ENCODE data around the gene GDAP2.
A peak's percentile ranks its signal among the peaks of the same experiment; 100 is the strongest.
"Not testable (repeated sequence)": the region's sequence is repeated elsewhere in the genome, so short reads cannot be mapped to it uniquely, and the experiment has no call there.

GDAP2 gene, protein sequence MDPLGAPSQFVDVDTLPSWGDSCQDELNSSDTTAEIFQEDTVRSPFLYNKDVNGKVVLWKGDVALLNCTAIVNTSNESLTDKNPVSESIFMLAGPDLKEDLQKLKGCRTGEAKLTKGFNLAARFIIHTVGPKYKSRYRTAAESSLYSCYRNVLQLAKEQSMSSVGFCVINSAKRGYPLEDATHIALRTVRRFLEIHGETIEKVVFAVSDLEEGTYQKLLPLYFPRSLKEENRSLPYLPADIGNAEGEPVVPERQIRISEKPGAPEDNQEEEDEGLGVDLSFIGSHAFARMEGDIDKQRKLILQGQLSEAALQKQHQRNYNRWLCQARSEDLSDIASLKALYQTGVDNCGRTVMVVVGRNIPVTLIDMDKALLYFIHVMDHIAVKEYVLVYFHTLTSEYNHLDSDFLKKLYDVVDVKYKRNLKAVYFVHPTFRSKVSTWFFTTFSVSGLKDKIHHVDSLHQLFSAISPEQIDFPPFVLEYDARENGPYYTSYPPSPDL

DNA sequence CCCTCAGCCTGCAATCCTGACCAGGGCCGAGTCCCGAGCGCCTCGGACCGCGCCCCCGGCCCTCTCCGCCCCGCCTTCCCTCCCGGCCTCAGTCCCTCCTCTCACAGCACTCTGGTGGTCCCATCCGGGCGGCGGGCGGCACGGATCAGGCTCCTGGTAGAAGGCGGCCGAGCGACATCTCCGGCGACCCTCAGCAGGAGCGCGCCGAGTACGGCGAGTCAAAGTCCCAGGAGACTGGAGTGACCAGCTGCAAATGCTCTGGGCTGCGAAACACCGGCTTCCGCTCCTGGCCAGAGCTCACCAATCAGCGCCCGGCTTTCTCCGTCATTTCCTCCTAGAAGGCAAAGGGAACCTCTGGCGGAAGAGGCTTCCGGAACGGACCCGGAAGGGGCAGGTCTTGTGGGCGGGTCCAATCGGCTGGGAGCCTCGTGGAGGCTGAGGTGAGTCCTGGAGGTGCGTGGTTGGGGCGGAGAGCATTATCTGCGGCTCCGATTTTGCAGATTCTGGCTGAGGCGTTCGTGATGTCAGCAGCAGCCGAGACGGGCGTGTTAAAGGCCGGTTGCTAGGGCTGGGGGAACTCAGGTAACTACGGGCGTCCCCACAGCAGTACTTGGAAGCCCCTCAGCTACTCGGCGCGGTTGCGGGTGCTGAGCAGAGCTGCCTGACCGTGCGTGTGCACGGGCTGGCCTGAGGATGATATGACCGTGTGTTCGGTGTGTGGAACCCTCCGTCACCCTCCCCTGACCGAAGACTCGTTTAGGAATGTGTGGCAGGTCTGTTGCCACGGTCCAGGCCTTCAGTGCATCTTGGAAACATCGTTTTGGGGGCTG, at the start of gene GDAP2, which contains the start of gene WDR3:
Gene GDAP2, minus strand, starts transcription at position 279 of the 830 bp plus-strand sequence. CDS start 9,264 bp downstream, outside the sequence.
Gene WDR3, plus strand, starts transcription at position 397 of the 830 bp plus-strand sequence. CDS start 3,581 bp downstream, outside the sequence.
- peak; percentile 99 for DNase-seq

DNA sequence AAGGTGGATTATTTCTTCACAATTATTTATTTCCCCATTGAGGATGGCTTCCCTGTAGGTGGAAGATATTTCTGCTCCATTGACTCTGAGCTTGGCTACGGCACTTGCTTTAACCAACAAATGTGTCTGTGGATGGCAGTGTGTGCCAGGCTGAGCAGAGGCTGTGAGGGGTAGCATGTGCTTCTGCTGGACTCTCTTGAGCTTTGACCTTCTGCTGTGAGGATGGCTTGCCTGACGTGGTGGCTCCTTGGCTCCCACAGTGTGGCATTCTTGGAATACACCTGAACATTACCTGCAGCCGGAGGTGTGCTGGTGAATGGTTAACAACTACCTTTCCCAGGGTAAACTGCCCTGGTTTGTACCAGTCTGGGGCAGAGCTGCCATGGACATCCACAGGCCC, 47.0 kb upstream of the GDAP2 start:
- no peak for DNase-seq

DNA sequence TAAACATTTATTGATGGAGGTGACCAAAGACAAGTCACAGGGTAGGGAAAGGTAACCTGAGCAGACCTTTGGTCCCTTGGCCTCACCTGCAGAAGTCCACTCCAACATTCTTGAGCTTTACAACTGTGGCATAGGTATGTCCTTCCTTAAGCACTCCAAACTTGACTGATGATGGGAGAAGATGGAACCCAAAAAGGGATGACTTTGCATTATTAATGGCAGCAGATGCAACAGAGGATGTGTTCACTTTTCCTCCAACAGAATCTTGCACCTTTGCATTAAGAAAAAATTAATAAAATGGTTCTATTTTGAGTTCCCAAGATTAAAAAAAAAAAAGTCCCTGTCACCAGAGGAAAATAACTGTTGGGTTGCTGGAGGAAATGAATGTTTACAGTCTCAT, 42.4 kb upstream of the GDAP2 start:
- DNase-seq, result no peak

DNA sequence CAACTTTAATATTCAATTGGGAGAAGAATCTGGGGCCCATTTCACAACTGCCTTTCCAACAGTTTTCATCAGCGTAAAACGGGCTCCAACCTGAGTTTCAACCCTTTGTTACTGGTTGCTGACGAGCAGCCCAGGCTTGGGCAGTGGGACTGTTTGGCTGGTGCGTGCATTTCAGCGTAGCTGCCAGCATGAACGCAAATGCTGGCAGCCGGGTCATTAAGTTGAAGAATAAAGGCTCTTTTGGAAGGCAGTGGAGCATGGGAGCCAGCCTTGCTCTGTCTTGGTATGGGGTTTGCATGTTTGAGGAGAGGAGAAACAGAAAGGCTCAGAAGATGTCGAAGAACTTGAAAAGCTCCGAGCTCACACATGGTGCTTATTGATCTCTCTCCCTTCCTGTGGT, 40.8 kb upstream of the GDAP2 start:
- DNase-seq, result peak; percentile 50

DNA sequence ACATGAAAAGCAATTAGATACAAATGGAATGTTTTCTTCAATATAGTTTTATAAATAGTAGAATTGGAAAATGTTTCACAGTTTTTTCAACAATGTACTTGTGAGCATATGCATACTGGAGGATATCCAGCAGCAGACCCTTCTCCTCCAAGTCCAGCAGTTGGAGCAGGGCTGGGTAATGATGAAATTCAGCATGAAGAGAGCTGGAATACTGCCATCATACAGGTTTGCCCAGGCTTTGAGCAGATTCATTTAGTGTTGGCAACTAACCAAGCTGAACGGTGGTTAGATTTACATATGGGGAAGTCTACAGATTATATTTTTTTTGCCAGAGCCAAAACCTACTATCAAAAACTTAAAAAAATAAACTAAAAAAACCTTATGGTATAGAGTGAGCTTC, 38.5 kb upstream of the GDAP2 start:
- DNase-seq, result peak; percentile 76

DNA sequence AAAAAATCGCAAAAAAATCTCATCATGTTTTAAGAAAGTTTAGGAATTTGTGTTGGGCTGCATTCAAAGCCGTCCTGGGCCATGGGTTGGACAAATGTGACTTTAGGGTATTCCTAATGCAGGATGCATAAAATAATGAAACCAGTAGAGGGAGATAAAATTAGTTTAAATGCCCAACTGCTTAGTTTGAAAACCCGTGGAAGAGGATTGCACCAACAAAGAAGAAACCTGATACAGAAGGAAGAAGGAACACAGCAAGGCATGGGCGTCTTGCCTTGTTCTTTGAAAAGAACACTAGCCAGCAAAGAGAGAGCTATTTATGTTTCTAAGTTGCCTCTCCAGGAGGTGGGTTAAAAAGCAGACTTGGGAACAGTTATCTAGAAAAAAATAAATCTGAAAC, 38.1 kb upstream of the GDAP2 start:
- DNase-seq, result no peak

DNA sequence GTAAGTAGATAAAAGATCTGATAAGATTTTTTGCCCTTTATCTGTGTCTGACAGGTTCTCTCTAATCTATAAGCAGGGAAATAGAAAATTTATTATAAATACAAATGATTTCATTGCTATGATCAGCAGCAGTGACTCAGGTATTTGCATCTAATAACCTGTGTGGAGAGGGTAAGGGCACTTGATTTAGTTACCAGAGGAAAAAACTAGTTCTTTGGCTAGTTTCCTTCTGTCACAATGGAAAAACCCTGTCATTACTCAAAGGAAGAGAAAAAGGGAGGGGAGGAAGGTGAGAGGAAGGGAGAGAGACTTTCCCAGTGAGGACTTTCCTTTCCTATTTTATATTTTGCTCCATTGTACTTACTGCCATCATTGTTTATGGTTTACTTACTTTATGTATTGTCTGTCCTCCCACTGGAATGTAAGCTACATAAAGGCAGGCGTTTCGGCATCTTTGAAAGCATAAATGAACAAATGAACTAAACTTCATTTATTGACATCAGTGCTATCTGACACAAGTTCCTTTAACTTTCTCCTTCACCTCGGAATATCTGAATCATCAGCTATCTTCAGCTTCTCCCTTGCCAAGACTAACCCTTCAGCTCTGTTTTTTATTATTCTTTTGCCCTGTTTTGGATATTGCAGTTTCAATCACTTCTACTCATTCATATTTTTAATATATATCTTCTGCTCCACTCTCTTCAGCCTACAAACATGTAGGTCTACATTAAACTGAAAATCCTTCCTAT, 35.0 kb upstream of the GDAP2 start:
- no peak for DNase-seq

DNA sequence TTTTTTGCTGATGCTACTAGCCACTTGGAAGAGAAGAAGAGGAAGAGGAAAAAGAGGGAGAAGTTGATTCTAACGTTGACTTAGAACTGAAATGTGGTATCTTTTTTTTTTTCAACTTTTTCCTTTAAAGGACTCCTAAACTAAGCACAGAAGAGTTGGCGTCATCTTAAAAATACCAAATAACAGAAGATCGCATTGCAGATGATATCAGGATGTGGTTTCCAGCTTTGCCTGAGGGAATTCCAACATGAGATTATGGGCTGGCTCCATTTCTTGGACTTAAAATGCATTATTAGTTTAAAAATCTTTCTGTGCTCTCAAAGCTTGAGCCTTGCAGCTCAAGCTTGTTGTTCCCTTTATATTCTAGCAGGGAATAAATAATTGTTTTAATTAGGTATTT, 29.9 kb upstream of the GDAP2 start:
- DNase-seq, result no peak

DNA sequence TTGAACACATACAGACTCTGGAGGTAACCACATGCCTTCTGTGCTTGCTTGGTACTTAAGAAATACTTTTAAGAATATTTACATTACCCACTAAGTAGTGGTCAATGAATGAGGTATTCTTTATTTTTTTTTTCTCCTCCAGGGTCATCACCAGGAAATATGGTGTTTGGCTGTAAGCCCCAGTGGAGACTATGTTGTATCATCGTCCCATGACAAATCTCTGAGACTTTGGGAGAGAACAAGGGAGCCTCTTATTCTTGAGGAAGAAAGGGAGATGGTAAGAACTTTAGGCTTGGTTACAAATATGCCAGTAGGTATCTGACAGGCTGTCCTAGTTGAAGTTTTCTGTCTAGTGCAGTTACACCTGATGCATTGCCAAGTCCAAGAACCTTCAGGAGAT, 23.0 kb upstream of the GDAP2 start:
- DNase-seq, result no peak

DNA sequence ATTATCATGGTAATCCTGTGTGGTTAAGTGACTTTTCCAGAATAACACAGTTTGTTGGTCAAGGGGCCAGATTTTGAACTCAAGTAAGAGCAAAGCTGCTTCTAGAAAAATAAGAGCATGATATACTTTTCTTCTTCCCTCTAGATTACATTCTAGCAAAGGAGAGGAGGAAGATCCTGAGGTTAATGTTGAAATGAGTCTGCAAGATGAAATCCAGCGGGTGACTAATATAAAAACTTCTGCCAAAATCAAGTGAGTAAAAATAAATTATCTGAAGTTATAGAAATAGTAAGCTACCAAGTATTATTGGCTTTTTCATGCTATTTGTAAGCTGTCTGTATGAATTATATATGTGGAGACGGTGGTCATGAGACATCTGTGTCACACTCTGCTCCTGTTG, 12.9 kb upstream of the GDAP2 start:
- no peak for DNase-seq

DNA sequence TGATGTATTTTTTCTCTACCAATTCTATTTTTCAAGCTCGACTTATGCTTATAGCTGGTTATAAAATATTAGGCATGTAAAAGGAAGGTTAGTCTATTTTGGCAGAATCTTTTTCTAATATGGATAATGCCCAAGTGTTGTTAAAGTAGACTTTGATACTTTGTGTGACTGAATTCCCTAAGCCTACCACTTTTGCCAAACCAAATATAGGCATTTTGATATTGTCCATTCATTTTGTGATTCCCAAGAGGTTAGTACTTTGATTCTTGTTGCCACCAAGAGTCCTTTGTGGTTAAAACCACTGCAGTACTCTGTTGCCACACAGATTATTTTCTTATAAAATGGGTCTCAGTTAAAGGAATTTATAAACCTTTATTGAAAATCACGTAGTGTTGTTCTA, 4.3 kb upstream of the GDAP2 start:
- no peak for DNase-seq

DNA sequence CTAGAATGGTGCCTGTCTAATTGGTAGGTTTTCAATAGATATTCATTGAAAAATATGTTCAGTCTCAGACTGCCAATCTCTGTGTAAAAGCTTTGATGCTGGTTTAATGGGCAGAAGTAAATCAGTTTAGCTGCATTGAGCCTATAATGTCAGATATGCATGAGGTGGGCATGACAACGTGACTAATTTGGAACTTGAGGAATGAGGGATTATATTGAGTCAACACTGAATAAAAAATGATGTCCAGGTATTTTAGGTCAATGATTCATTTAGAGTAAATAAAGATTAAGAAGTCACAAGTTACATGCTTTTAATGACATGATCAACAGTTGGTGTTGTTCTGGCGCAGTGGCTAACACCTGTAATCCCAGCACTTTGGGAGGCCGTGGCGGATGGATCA, 3.2 kb upstream of the GDAP2 start:
- DNase-seq, result no peak

DNA sequence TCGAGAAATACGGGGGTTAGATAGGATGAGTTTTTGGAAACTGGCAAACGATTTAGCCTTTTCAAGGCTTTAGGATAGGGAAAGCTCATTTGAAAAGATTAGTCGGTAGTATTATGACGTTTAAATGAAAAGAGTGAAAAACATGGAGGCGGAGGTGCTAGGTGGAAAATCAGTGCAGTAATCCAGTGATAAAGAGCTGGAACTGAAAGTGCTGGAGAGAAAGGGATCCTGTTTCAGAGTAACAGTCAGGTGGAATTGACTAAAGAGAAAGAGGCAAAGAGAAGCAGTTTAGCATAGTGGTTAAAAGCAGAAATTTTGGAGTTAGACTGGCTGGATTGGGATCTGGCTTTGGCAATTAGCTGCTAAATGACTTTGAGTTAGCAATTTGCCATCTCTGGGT, 1.1 kb upstream of the GDAP2 start:
- no peak for DNase-seq

DNA sequence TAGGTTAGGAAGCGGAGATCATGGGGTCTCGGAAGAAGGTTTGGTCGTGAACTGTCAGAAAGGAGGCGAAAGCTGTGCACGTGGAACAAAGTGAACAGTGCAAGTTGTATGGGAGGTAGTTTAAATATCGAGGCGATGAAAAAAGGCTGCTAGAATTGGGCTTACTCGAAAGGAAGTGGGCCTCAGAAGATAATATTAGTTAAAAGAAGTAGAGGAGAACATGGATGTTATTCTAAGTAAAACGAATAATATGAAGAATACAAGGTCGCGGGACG, 689 bp upstream of the GDAP2 start:
- DNase-seq, result no peak

DNA sequence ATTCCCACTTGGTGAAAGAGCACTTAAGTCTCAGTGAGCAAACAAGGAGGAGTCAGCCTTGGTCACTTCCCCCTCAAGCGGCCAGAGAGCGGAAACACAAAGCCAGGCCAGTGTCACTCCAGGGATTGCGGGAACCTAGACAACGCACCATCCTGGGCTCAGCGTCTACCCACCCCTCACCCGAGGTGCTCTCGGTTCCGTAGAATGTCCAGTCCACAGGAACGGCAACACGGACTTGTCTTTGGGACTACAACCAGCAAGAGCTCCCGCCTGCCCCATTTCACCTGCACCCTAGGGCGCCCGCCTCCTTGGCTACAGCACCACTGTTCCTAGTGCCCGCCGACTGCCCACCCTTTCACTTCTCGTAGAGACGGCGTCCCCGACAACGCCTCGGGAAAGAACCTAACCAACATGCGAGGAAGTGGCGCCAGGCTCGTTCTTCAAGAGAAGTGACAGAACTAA, 509 bp downstream of the GDAP2 start:
- peak; percentile 58 for DNase-seq

DNA sequence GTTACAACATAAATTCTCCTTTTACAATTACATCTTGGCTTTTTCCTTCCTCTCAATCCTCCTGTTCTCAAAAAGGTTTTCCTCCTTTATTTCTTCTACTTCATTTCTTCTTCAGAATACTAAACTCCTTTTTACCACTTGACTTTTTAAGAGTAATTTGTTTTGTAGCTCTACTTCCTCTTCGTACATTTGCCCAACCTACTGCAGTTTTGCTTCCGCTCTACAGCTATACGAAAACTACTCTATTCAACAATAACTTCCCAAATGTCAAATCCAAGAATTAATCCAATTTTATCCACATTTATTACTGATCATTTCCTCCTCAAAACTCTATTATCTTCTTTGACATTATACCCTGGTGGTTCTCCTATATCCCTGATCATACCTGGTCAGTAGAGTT, 3.4 kb downstream of the GDAP2 start:
- DNase-seq, result no peak

DNA sequence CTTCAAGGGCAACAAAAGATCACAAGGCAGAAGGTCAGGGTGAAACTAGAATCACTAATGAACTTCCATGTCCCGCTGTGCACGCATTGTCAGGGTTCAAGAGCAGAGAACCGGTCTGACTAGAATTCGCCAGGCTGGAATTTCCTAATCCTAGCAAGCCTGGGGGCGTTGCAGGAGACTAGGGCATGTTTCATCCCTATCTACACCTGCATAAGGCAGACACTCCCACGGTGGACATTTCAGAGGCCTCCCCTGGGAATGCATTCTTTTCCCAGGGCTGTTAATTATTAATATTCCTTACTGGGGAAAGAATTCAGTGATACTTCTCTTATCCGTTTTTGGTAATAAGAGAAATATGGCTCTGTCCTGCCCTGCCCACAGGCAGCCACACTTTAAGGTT, 6.7 kb downstream of the GDAP2 start:
- DNase-seq, result not testable (repeated sequence)

DNA sequence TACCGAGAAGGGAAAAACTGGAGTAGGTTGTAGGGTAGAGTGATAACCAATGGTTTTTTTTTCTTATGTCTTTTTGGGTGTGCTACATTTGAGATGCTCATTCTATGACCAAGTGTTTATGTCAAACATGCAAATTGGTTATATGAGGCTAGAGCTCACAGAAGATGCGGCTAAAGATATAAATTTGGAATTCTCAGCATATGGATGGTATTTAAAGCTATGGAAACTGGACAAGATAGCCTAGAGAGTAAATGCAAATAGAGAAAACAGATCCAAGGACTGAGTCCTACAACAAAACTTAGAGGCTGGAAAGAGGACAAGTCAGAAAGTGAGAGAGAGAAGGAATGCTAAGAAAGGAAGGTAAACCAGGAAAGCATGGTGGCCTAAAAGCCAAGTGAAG, 7.4 kb downstream of the GDAP2 start:
- no peak for DNase-seq

DNA sequence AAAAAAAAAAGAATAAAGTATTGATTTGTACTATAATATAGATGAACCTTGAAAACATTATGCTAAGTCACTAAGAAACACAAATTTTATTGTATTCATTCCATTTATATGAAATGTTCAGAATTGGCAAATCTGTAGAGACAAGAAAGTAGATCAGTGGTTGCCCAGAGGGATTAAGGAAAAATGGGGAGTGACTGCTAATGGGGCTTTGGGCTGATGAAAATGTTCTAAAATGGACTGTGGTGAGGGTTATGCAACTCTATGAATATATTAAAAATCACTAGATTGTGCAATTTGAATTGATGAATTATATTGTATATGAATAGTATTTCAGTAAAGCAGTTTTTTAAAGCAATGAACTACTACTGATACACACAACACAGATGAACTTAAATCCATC, 10.0 kb downstream of the GDAP2 start:
- no peak for DNase-seq

DNA sequence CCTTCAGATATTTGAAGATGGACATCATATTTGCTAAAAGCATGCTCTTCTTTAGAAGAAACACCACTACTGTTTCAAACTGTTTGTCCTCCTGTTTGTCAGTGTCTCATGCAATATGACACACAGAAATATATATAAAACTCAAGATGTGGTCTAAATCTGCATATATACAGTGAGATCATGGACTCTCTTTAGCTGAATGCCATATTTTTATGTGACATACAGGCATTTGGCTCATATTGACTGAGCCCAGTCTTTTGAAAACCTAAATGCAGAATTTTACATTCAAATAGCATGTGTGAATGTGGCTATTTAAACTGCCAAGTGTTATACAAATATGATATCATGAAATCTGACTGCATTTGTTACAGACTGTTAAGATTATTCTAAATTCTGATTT, 18.4 kb downstream of the GDAP2 start:
- DNase-seq, result no peak

DNA sequence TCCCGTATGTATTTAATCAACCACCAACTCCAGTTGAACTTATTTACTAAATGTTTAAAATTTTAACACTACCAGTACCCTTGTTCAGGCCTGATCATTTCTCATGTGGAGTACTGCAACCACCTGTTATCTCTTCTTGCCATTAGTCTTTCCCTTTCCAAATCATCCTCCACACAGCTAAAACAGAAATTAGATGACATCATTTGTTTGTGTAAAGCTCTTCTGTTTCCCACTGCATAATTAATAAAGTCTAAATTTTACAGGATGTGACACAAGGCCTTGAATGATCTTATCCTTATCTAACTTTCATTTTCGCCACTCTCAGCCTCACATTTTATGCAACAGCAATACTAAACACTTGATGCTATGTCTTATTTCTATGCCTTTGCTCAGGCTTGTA, 24.4 kb downstream of the GDAP2 start:
- no peak for DNase-seq

DNA sequence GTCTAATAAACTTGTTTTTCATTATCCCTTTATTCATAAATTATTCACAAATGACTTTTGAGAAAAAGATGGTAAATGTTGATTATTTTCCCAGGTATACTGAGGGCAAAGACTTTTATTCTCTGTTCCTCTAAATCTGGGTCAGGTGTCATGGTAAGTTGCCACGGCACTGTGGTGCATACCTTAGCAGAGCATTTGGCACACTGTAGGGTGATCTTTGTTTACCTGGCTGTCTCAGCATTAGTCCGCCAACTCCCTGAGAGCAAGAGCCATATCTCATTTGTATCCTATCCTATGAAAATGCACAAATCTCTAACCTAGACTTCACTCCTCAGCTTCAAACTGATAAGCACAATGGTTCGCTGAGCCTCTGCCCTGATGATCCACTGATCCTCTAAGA, 24.9 kb downstream of the GDAP2 start:
- no peak for DNase-seq

DNA sequence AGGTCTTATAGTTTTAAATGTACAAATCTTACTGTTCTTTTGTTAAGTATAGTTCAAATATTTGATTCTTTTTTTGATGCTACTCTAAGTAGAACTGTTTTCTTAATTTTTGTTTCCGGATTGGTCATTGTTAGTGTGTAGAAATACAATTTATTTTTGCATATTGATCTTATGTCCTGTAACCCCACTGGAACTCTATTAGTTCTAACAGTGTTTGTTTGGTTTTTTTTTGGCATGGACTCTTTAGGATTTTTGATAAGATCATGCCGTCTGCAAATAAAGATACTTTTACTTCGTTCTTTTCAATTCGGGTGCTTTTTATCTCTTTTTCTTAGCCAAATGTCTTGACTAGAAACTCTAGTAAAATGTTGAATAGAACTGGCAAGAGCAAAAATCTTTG, 26.5 kb downstream of the GDAP2 start:
- DNase-seq, result no peak

All from NCI-H345 (cell line).